ENCODE measurements around the gene DIAPH2.

DNA sequence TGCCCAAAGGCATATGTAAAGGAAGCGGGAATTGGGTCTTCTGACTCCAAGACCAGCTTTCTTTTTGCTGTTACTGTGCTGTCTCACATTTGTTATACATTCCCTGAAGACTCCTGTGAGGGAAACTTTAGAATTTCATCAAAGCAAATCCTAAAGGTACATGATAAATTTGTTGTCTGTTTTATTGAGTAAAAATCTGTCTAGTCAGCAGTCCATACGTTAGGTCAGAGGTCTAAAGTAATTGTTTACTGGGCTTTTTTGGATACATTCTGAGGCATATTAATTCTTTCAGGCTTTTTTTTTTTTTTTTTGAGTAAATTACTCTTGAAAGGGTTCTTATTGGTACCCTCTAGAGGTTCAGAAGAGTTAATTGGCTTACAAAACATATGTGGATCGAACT is 546.3 kb downstream of the DIAPH2 start:
- TF ChIP-seq GATA2 (IDR thresholded peaks at IDR 0.05; ENCODE audit: low read depth, low read length) (no peak), GATA3 (IDR thresholded peaks at IDR 0.05; ENCODE audit: low read depth, low read length) (no peak)

Data from SH-SY5Y (cell line).